SK-N-SH (cell line): ENCODE data around the gene WSCD1.

ENCODE experiments used
- CTCF ChIP-seq: fragments of 200-600 bp; sonication (generic); IDR thresholded peaks from 2 replicates; pipeline ENCODE4 v1.6.1; 2017; ENCODE audit warnings: antibody characterized with exemption, mild to moderate bottlenecking, moderate library complexity
- RAD21 ChIP-seq: IDR thresholded peaks from 2 replicates; pipeline ENCODE4 v1.6.1; 2012; ENCODE audit warnings: mild to moderate bottlenecking, low read length
- SMC3 ChIP-seq: IDR thresholded peaks from 2 replicates; pipeline ENCODE4 v1.6.1; 2012; ENCODE audit warnings: low read depth, low read length, improper control_type of control experiment
- USF2 ChIP-seq: fragments of 150-350 bp; IDR thresholded peaks from 2 replicates; pipeline ENCODE4 v1.6.1; 2017; ENCODE audit warnings: antibody characterized with exemption, low read length, low read depth, borderline replicate concordance

GRCh38 chr17:6162216-6162615 lies 92.0 kb downstream of the WSCD1 start:
- TF ChIP-seq CTCF (no peak), RAD21 (no peak), USF2 (no peak), SMC3 (no peak)
